22Rv1 (cell line): ENCODE results near the gene FIG4.

Experiments used
- H3K27ac ChIP-seq: fragments of 450-650 bp; 2 replicates; pipeline ENCODE4 v1.5.1; 2017
- CTCF ChIP-seq: fragments of 450-650 bp; IDR thresholded peaks from 2 replicates; pipeline ENCODE4 v1.5.1; 2017; ENCODE audit warnings: mild to moderate bottlenecking
- ZFX ChIP-seq: fragments of 450-650 bp; IDR thresholded peaks from 2 replicates; pipeline ENCODE4 v1.6.1; 2017; ENCODE audit warnings: antibody characterized with exemption, borderline replicate concordance

The FIG4 gene

GRCh38 chr6:109686566-109687265 is 4.4 kb upstream of the FIG4 start:
- no peak for TF ChIP-seq CTCF
- TF ChIP-seq ZFX: no peak
- no peak overlapping the region for H3K27ac ChIP-seq

GRCh38 chr6:109687271-109687761 is 3.8 kb upstream of the FIG4 start:
- no peak overlapping the region for H3K27ac ChIP-seq
- TF ChIP-seq CTCF (no peak), ZFX (no peak)

GRCh38 chr6:109690373-109690736 is 741 bp upstream of the FIG4 start:
- TF ChIP-seq CTCF (no peak), ZFX (no peak)
- peak overlapping the region; percentile 90 for H3K27ac ChIP-seq

- H3K27ac ChIP-seq: no peak overlapping the region
- TF ChIP-seq CTCF (no peak), ZFX (no peak)
Observed at GRCh38 chr6:109693111-109693510, 2.0 kb downstream of the FIG4 start.

GRCh38 chr6:109695468-109695867 is 4.4 kb downstream of the FIG4 start:
- no peak overlapping the region for H3K27ac ChIP-seq
- TF ChIP-seq ZFX (no peak), CTCF (peak; percentile 18; the same call in 1 of the 2 replicates)

GRCh38 chr6:109696355-109696754 is 5.3 kb downstream of the FIG4 start:
- TF ChIP-seq ZFX: no peak
- TF ChIP-seq CTCF: no peak

GRCh38 chr6:109701221-109701620 is 10.1 kb downstream of the FIG4 start:
- TF ChIP-seq CTCF (no peak), ZFX (no peak)
- no peak overlapping the region for H3K27ac ChIP-seq

More at GRCh38 chr6:109696355-109696754, 5.3 kb downstream of the FIG4 start:
- no peak overlapping the region for H3K27ac ChIP-seq
